Adipocyte (in vitro differentiated cells): ENCODE measurements around the gene SPATS2.

Source experiments
- DNase-seq: peaks from one replicate; pipeline ENCODE4 v3.0.0-alpha.2; 2015; ENCODE audit warnings: low read depth
- H3K27me3 ChIP-seq: replicated peaks from 2 replicates; pipeline ENCODE4 v1.7.0; 2013; ENCODE audit warnings: mild to moderate bottlenecking, low read length, moderate library complexity; ENCODE audit not compliant: control insufficient read depth, insufficient read depth
- H3K36me3 ChIP-seq: 2 replicates; pipeline ENCODE4 v1.7.0; 2013; ENCODE audit warnings: low read length, mild to moderate bottlenecking, moderate library complexity; ENCODE audit not compliant: control insufficient read depth, insufficient read depth, severe bottlenecking
- H3K4me1 ChIP-seq: 2 replicates; pipeline ENCODE4 v1.7.0; 2013; ENCODE audit warnings: mild to moderate bottlenecking, low read length, moderate library complexity; ENCODE audit not compliant: control insufficient read depth, insufficient read depth
- H3K4me3 ChIP-seq: 2 replicates; pipeline ENCODE4 v1.7.0; 2013; ENCODE audit warnings: mild to moderate bottlenecking, low read length, moderate library complexity
- H3K9ac ChIP-seq: 2 replicates; pipeline ENCODE4 v1.7.0; 2013; ENCODE audit warnings: mild to moderate bottlenecking, low read length, moderate library complexity
- H3K9me3 ChIP-seq: 2 replicates; pipeline ENCODE4 v1.7.0; 2013; ENCODE audit warnings: mild to moderate bottlenecking, low read length, moderate library complexity; ENCODE audit not compliant: control insufficient read depth

Gene SPATS2

DNA sequence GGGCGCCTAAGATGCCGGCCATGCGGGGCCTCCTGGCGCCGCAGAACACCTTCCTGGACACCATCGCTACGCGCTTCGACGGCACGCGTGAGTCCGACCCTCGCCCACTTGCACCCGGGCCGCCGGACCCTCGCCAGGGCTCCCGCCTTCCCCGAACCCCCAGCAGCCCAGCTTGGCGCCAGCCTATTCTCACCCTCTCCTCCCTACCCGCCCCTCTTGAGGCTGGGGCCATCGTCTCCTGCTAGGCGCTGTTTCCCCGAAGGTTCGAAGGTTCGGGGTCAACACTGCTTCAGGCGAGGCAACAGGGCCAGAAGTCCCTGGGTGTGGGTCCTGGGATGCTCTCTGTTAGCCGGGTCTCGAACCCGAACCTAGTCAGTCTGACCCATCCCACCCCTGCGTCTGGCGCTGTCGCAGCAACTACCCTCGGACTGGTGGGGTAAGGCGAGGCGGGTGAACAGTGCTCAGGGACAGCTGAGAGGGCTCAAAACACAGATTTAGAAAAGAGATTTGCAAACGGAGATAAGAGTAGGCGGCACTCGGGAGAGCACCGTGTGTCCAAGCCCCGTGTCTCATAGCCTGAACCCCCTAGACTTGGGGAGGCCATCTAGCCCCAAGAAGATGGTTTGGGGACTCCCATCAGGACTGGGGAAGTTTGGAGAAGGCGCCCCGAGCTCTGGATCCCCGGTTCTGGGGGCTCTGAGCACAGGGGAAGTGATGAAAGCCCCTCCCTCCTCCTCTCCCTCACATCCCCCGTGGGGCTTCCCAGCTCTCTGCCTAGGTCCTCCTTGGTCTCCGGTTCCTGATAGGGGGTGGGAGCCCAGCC lies 172.4 kb downstream of the SPATS2 start:
- Histone ChIP-seq H3K4me1 (peaks cover 9% of the 10 kb centered on the region), H3K4me3 (no peak overlapping the region), H3K27me3 (peaks cover 62% of the 10 kb centered on the region), H3K9me3 (no peaks in the 10 kb centered on the region), H3K9ac (no peak overlapping the region), H3K36me3 (no peaks in the 10 kb centered on the region)
- DNase-seq, result no peak

DNA sequence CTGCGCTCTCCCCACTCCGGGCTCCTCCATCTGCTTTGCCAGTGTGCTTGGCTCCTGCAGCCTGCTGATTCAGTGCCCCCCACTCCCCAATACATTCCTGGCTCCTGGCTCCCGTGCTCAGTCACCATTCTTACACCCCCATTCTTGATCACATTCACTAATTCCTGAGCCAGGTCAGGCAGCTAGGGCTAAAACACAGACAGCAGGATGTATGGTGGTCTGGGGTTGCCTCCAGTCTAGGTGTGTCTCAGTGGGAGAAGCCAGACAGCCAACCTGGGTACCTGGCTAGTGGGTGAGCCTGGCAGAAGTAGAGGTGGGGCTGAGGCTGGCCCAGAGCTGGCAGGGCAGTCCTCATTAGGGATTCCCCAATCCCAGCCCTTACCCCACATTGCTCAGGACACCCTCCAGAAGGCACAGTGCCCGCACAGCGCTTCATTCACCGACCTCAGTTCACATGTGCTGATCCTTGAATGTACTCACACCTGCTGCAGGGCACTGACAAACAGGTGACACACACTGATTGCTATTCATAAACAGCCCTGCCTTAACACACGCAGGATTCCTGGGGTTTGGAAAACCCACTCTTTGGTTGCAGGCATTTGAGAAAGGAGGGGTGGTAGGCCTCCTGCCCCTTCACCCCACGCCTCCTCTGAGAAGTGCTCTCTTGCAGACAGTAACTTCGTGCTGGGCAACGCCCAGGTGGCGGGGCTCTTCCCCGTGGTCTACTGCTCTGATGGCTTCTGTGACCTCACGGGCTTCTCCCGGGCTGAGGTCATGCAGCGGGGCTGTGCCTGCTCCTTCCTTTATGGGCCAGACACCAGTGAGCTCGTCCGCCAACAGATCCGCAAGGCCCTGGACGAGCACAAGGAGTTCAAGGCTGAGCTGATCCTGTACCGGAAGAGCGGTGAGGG lies 173.2 kb downstream of the SPATS2 start:
- H3K4me1 ChIP-seq, result peaks cover 9% of the 10 kb centered on the region
- H3K9ac ChIP-seq, result no peak overlapping the region
- no peaks in the 10 kb centered on the region for H3K36me3 ChIP-seq
- H3K9me3 ChIP-seq, result no peaks in the 10 kb centered on the region
- H3K27me3 ChIP-seq, result peaks cover 70% of the 10 kb centered on the region
- DNase-seq, result no peak
- H3K4me3 ChIP-seq, result no peak overlapping the region

DNA sequence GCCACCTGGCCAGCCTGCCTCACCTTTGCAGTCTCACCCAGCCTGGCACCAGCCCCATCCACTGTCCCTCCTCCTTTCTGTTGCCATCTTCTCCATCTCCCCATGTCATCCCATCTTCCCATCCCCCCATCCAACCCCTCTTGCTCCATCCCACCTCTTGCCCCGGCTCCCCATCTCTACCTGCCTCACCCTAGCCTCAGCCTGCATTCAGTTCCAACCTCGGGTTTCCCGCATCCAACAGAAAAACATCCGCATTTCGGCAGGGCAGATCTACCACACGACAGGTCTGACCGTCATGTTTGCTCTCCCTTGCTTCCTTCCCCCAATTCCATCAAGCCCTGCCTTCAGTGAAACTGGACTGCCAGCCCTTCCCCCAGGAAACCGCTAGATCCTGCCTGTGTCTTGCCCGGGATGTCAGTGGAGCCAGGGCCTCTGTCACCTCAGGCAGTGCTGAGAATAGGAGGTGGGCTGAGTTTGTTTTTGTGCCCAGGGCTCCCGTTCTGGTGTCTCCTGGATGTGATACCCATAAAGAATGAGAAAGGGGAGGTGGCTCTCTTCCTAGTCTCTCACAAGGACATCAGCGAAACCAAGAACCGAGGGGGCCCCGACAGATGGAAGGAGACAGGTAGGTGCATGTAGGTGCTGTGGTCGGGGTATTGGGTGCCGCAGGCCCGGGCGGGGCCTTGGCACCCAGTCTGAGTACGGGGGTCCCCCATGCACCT lies 174.0 kb downstream of the SPATS2 start:
- Histone ChIP-seq H3K4me1 (peaks cover 9% of the 10 kb centered on the region), H3K27me3 (peaks cover 77% of the 10 kb centered on the region), H3K9me3 (no peaks in the 10 kb centered on the region), H3K9ac (no peak overlapping the region), H3K36me3 (no peaks in the 10 kb centered on the region), H3K4me3 (no peak overlapping the region)
- no peak for DNase-seq

GRCh38 chr12:49541911-49542505 lies 174.7 kb downstream of the SPATS2 start:
- Histone ChIP-seq H3K36me3 (no peaks in the 10 kb centered on the region), H3K4me1 (peaks cover 9% of the 10 kb centered on the region), H3K4me3 (no peak overlapping the region), H3K9ac (no peak overlapping the region), H3K9me3 (no peaks in the 10 kb centered on the region), H3K27me3 (peaks cover 76% of the 10 kb centered on the region)
- no peak for DNase-seq

GRCh38 chr12:49542592-49543160 lies 175.4 kb downstream of the SPATS2 start:
- Histone ChIP-seq H3K9ac (no peak overlapping the region), H3K27me3 (peaks cover 77% of the 10 kb centered on the region), H3K4me3 (no peak overlapping the region), H3K9me3 (no peaks in the 10 kb centered on the region), H3K4me1 (peaks cover 6% of the 10 kb centered on the region), H3K36me3 (no peaks in the 10 kb centered on the region)
- DNase-seq, result no peak

- Histone ChIP-seq H3K36me3 (no peaks in the 10 kb centered on the region), H3K4me1 (no peaks in the 10 kb centered on the region), H3K9ac (no peak overlapping the region), H3K9me3 (no peaks in the 10 kb centered on the region), H3K27me3 (peaks cover 78% of the 10 kb centered on the region), H3K4me3 (no peak overlapping the region)
- DNase-seq, result no peak
Measured at GRCh38 chr12:49543221-49543913, 176.1 kb downstream of the SPATS2 start.

- H3K4me3 ChIP-seq, result no peak overlapping the region
- no peak for DNase-seq
- H3K9me3 ChIP-seq, result no peaks in the 10 kb centered on the region
- H3K4me1 ChIP-seq, result peaks cover 6% of the 10 kb centered on the region
- H3K27me3 ChIP-seq, result peaks cover 85% of the 10 kb centered on the region
- no peak overlapping the region for H3K9ac ChIP-seq
- no peaks in the 10 kb centered on the region for H3K36me3 ChIP-seq
Measured at GRCh38 chr12:49543914-49544815, 176.9 kb downstream of the SPATS2 start.

GRCh38 chr12:49545815-49546214 lies 178.6 kb downstream of the SPATS2 start:
- no peaks in the 10 kb centered on the region for H3K9me3 ChIP-seq
- H3K4me1 ChIP-seq, result peaks cover 6% of the 10 kb centered on the region
- H3K4me3 ChIP-seq, result no peak overlapping the region
- DNase-seq, result no peak
- peaks cover 87% of the 10 kb centered on the region for H3K27me3 ChIP-seq
- H3K9ac ChIP-seq, result no peak overlapping the region
- no peaks in the 10 kb centered on the region for H3K36me3 ChIP-seq

GRCh38 chr12:49546481-49546880 lies 179.2 kb downstream of the SPATS2 start:
- Histone ChIP-seq H3K9me3 (no peaks in the 10 kb centered on the region), H3K27me3 (peaks cover 84% of the 10 kb centered on the region), H3K4me1 (peaks cover 6% of the 10 kb centered on the region), H3K9ac (no peak overlapping the region), H3K36me3 (no peaks in the 10 kb centered on the region), H3K4me3 (no peak overlapping the region)
- DNase-seq, result no peak
